Measurements from ENCODE around the gene WBP11. TPM values are rescaled to one million over a fixed set of nuclear protein-coding genes. Genes with fewer than 3 reads are reported as not detected.
A peak's percentile ranks its signal among the peaks of the same experiment; 100 is the strongest.

The WBP11 gene
- total and polyA plus RNA-seq, 2 of the 13 experiments (the other 11 are each of a cell fraction or from before 2014, with no cell fraction given): 7.6 to 31.0 TPM

GRCh38 chr12:14841761-14842160 is 38.5 kb upstream of the WBP11 start (continued):
- no peak for TF ChIP-seq ZHX2 (IDR thresholded peaks at IDR 0.05; ENCODE audit: low read depth)
- no peak for TF ChIP-seq ZHX2 (CRISPR knock-in tag; IDR thresholded peaks at IDR 0.05; ENCODE audit: borderline replicate concordance)
- no peak for TF ChIP-seq KIAA2018 (CRISPR knock-in tag; IDR thresholded peaks at IDR 0.05; ENCODE audit: borderline replicate concordance)
- TF ChIP-seq HDAC6 (IDR thresholded peaks at IDR 0.05; ENCODE audit: low read depth, low read length): no peak
- TF ChIP-seq ZBTB34 (CRISPR knock-in tag; IDR thresholded peaks at IDR 0.05): no peak
- TF ChIP-seq ZFP62 (CRISPR knock-in tag; IDR thresholded peaks at IDR 0.05): no peak
- TF ChIP-seq MLX (CRISPR knock-in tag; IDR thresholded peaks at IDR 0.05): 0 out of 2 replicates have a peak, but pooled peaks have one; percentile 18
- no peak for TF ChIP-seq ZNF180 (CRISPR knock-in tag; IDR thresholded peaks at IDR 0.05; ENCODE audit: borderline replicate concordance, low read depth)
- 0 out of 2 replicates have a peak, but pooled peaks have one; percentile 39 for TF ChIP-seq TARDBP (CRISPR knock-in tag; IDR thresholded peaks at IDR 0.05)
- no peak for TF ChIP-seq ZBTB7A (CRISPR knock-in tag; IDR thresholded peaks at IDR 0.05)
- 0 out of 2 replicates have a peak, but pooled peaks have one; percentile 13 for TF ChIP-seq IRF2 (CRISPR knock-in tag; IDR thresholded peaks at IDR 0.05)
- TF ChIP-seq ZNF17 (CRISPR knock-in tag; IDR thresholded peaks at IDR 0.05): no peak
